Hippocampal formation (tissue), 2 donors: ENCODE data around the gene OR2AJ1.

ENCODE experiments used
- DNase-seq, 2 donors: peaks; one replicate each; lab custom pipeline; 2025; lab: John Stamatoyannopoulos, UW

OR2AJ1 gene, protein sequence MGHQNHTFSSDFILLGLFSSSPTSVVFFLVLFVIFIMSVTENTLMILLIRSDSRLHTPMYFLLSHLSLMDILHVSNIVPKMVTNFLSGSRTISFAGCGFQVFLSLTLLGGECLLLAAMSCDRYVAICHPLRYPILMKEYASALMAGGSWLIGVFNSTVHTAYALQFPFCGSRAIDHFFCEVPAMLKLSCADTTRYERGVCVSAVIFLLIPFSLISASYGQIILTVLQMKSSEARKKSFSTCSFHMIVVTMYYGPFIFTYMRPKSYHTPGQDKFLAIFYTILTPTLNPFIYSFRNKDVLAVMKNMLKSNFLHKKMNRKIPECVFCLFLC

DNA sequence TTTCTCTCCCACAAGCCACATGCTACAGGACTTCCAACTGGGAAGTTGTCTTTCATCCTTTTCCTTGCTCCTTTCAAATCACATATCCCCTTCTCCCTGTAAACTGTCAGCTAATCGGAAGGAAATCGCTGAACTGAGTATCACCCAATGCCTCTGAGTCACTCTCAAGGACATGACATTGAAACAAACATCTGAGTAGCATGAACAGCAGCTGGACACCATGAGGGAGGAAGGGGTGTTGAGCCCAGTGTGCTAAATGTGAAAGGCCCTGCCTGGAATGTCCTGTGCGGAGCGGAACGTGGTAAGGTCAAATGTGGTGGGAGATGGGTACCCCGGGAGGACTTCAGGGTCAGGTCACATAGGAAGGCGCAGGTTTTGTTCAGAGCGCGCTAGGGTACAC lies at the start of gene OR2AJ1:
TSS of gene OR2AJ1 (plus strand) at position 22 of the 400 bp plus-strand sequence. CDS start 8,880 bp downstream, outside the sequence.
- DNase-seq = no peak

GRCh38 chr1:247883346-247883745 lies 41.3 kb upstream of the OR2AJ1 start:
- no peak for DNase-seq

GRCh38 chr1:247884797-247885413 lies 39.8 kb upstream of the OR2AJ1 start:
- DNase-seq = peak in 1 of 2 donors; percentile 1

- DNase-seq = no peak
These were observed 29.5 kb upstream of the OR2AJ1 start, which contains the start of gene OR2W3 for GRCh38 chr1:247895163-247895637. Gene OR2W3 (plus strand): TSS chr1:247895587. CDS start chr1:247895587, 0 bp downstream.

GRCh38 chr1:247895976-247896375 lies 28.7 kb upstream of the OR2AJ1 start:
- no peak for DNase-seq

DNA sequence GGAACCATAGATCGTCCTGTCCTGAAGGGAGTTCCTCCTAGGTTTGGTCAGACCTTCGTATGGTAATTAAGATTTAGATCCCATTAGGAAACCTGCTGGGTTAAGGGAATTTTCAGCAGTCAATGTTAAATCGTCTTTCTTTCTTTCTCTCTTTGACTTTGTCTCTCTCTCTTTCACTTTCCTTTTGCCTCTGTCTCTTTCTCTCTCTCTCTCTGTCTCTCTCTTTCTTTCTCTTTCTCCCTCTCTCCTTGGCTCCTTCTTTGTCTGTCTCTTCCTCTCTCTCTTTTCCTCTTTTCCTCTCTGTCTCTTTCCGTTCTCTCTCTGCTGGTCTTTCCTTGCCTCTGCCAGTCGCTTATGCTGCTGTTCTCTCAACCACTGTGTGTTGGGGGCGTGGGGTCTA lies 20.6 kb upstream of the OR2AJ1 start:
- no peak for DNase-seq

- no peak for DNase-seq
These were observed 19.5 kb upstream of the OR2AJ1 start for GRCh38 chr1:247905181-247905580.

DNA sequence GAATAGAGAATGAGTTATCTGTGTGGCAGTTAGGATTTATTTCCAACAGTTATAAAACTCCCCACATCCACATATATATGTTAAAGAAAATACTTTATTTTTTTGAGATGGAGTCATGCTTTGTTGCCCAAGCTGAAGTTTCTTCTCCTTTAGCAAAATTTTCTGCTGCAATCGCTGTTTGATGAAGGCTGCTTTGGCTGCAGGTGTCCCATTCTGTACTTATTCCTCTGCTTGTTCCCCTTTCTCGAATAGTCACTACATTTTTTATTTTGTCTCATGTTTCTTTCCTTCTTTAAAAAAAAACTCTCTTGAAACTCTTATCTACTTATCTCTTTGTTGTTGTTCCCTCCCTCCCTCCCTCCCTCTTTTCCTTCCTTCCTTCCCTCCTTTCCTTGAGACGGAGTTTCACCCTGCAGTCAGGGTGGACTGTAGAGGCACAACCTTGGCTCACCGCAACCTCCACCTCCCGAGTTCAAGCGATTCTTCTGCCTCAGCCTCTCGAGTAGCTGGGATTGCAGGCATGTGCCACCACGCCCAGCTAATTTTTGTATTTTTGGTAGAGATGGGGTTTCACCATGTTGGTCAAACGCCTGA lies 18.7 kb upstream of the OR2AJ1 start:
- no peak for DNase-seq

GRCh38 chr1:247906504-247907047 lies 18.1 kb upstream of the OR2AJ1 start:
- no peak for DNase-seq

DNA sequence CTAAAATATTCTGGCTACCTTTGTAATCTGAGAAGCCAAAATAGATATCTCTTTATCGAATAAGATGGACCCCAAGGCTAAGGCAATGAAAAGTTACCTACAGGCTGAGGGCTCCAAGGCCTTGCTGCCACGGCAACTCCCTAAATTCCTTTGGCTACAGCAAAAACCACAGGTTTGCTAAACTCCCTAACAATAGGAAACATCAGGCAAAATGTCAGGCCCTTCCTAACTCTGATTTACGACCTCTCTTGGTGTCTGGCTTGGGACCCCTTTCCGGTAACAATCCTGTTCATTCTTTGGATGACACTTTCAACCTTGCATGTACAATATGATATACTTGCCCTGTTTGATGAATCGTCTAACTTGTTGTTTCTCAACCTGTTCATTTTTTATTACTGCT lies 15.9 kb upstream of the OR2AJ1 start:
- DNase-seq = no peak

GRCh38 chr1:247913786-247914185 lies 10.9 kb upstream of the OR2AJ1 start:
- DNase-seq = no peak

GRCh38 chr1:247914941-247915662 lies 9.6 kb upstream of the OR2AJ1 start:
- DNase-seq = no peak

- DNase-seq = no peak
These were observed 4.7 kb upstream of the OR2AJ1 start, which contains the start of gene OR2T8 for GRCh38 chr1:247919952-247920351. Gene OR2T8 (plus strand): TSS chr1:247920252. CDS start chr1:247921018, 766 bp downstream.

- no peak for DNase-seq
These were observed 748 bp upstream of the OR2AJ1 start for GRCh38 chr1:247923941-247924340.

DNA sequence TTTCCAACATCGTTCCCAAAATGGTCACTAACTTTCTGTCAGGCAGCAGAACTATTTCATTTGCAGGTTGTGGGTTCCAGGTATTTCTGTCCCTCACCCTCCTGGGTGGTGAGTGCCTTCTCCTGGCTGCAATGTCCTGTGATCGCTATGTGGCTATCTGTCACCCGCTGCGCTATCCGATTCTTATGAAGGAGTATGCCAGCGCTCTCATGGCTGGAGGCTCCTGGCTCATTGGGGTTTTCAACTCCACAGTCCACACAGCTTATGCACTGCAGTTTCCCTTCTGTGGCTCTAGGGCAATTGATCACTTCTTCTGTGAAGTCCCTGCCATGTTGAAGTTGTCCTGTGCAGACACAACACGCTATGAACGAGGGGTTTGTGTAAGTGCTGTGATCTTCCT lies 9.3 kb downstream of the OR2AJ1 start:
- DNase-seq = no peak

DNA sequence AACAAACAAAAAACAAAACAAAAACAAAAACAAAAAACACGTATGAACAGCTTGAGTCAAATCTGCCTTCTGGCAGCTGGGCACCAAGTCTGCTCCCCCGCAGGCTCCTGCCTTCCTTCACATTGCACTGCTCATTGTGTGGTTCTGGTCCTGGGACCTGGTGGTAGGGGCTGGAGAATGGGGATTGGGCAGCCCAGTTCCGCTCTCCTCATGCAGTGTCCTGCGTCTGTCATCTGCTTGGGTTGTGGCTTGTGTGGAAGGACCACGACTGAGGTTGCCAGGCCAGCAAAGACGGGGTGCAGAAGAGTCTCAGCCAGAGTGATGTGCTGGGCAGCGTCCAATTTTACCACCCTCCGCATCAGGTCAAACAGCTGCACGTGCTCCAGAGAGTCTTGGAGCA lies 11.1 kb downstream of the OR2AJ1 start:
- no peak for DNase-seq

DNA sequence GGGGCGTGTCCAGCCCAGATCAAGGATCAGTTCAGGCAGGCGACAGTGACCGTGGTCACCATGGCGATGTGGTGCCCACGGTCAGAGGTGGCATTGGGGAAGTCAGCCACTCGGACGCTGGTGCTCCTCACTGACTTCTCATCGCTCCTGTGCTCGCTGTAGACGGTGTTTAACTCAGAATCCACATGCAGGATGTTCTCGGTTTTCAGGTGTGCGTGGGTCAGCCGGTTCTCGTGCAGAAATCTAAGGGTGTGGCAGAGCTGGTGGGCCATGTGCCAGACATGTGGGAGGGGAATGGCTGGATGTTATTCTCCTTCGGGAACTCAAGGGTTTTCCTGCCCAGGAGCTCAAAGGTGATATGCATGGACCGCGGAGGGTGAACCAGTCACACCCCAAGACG lies 11.7 kb downstream of the OR2AJ1 start:
- no peak for DNase-seq

DNA sequence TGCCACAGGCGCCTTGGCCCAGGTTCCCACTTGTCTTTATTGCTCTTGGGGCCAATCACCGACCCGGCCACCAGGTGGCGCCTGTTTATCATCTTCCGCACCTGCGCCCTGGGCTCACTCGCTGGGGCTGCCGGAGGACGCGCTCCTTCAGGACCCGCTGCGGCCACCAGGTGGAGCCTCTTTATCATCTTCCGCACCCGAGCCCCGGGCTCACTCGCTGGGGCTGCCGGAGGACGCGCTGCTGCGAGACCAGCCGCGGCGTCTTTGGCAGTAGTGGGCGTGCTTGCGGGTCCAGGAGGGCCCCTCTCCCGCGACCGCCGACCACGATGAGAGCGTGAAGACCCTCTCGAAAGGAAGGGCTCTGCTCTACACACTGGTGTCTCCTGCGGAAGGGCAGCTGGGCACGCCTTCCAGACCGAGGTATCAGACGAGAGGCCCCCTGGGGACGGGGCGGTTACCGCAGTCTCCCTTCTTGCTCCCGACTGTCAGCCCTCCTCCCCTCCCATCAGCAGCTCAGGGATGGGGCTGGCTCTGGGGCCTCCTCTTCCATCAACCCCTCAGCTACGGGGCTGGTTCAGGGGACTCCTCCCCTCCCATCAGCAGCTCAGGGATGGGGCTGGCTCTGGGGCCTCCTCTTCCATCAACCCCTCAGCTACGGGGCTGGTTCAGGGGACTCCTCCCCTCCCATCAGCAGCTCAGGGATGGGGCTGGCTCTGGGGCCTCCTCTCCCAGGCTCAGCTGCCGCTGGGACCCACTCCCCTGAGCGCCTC lies 12.5 kb downstream of the OR2AJ1 start:
- peak; percentile 51 to 68 for DNase-seq

- DNase-seq = no peak
These were observed 17.9 kb downstream of the OR2AJ1 start for GRCh38 chr1:247942624-247943023.

DNA sequence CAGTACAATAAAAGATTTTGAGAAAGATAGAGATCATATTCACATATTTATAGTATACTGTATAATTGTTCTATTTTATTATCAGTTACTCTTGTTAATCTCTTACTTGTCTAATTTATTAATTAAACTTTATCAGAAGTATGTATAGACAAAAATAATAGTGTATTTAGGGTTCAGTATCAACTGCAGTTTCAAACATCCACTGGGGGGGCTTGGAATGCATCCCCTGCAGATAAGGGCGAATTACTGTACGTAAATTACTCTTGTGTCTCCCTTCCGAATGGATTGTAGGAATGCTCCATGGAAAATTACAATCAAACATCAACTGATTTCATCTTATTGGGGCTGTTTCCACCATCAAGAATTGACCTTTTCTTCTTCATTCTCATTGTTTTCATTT lies 23.9 kb downstream of the OR2AJ1 start, which contains the start of gene OR2L8:
TSS of gene OR2L8 (plus strand) at position 301 of the 400 bp plus-strand sequence. CDS start at position 301, 0 bp downstream.
- DNase-seq = no peak

- DNase-seq = no peak
These were observed 28.7 kb downstream of the OR2AJ1 start for GRCh38 chr1:247953408-247953807.
